NK-92 (cell line): ENCODE results near the gene PMM1.

Experiments used
- DNase-seq: peaks from one replicate; lab custom pipeline; 2025; ENCODE audit not compliant: unreplicated experiment; lab: John Stamatoyannopoulos, UW

The PMM1 gene

DNA sequence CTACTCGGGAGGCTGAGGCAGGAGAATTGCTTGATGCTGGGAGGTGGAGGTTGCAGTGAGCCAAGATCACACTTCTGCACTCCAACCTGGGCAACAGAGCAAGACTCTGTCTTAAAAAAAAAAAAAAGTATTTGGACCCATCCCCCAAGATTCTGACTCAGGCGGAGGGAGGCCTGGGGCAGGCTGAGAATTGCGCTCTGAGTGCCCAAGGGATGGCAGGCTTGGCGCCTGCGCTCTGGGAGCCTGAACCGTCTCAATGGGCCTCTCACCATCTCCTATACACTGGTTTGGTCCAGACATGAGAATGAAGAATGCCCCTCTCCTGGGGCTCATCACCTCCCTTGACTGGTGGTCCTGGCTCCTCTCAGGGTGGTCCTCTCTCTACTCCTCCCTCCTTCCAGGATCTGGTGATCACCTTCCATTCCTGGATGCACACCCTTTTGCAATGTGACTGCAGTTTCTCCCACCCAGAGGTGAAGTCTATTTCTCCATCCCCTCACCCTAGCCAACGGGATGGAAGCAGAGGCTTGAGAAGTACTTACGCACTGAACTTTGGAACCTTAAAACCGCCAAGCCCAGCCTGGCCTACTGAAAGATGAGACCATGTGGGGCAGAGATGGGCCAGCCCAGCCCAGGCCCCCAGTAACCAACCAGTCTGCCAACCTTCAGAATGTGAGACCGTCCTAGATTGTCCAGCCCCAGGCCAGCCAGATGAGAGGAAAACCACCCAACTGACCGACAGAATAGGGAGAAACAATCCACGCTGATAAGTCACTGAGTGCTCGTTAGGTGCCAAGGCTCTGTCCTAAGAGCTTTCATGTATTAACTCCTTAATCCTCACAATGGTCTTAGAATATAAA lies 50.3 kb downstream of the PMM1 start:
- DNase-seq = no peak

DNA sequence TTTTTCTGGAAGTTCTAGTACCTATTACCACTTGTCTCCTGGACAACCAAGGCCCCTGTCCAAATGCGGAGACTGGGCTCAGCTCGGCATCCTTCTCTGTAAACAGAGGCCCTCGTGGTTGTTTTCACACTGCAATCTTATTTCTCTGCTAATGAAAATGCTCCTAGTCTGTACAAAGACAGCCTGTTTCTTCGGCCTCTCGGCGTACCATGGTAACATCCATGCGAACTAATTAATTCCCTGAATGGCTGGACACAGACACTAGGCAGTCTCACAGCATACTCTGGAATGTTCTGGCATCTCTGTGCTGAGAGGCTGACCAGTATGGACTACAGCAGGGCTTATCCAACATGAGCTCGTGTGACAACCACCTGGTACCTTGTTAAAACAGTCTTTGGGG lies 51.1 kb downstream of the PMM1 start:
- DNase-seq = no peak

DNA sequence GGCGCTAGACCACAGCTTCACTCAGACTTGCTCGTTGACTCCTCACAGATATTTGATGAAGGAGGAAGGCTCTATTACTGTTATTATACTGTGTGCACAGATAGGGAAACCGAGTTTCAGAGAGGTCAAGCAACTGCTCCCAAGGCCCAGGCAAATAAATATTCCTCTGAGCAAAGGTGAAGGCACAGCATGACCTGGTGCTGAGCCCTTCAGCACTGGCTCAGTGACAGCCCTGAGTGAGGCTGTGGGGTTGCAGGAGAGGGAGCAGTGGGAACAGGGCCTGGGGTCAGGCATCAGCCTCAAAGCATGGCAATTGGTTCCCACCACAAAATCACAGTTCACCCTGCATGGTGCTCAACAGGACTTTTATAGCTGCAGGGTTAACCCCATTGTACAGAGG lies 52.4 kb downstream of the PMM1 start:
- DNase-seq = no peak

DNA sequence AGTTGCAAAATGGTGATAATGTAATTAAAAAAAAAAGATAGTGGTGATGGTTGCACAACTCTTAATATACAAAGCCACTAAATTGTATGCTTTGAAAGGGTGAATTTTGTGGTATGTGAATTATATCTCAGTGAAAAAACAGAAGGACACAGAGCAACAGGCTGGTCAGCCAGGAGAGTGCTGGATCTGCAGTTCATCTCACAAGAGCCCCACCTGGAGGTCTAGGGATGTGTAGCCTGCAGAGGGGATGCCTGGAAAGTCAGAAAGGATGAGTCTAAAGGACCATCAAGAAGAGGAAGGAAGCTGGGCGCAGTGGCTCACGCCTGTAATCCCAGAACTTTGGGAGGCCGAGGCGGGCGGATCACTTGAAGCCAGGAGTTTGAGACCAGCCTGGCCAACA lies 54.4 kb downstream of the PMM1 start:
- no peak for DNase-seq

DNA sequence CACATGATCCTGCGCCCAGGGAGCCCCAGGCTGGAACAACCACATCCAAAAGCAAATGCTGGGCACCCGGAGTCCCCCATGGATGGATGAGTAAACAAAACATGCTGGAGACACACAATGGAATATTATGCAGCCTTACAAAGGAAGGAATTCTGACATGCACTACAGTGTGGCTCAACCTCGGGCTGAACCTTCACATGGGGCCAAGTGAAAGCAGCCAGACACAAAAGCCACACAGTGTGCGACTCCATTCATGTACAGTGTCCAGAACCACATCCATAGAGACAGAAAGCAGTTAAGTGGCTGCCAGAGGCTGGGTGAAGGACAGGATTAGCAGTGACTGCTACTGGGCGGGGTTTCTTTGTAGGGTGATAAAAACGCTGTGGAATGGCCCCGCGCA lies 55.4 kb downstream of the PMM1 start:
- no peak for DNase-seq

DNA sequence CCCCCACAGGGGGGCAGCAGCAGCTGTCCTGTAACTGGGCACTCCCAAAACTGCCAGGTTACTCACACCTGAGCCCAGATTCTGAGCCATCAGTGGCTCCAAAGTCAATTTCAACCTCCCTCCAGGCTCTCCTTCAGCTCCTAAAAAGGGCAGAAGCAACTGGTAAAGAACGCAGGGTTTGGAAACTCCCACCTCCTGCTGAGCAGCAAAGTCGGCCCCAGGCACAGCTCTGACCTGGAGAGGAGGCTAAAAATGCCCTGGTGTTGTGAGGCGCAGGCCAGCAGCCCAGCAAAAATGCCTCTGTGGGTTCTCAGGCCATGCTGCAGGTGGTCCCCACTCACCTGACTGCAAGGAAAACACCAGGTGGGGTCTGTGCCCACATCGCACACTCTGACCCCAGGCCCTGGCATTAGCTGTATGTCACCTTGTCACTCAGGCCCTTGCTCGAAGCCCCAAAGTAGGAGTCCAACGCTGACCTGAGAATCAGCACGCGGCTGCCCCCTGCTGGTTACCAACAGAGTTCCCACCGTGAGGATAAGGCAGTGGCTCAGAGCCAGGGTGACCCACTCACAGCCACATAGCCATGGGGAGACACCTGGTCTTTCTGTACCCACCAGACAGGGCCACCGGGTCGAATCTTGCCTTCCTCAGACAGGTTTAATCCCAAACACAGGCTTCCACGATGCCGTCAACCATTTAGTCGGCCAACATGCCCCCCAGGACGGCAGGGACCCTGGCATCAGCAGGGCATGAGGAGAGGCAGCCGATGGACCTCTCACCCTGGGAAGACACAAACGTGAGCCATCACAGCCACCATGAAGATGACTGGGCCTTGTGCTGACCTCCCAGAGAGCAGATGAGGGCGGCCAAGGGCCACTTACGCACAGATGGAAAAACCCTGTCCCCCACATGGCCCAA lies 56.5 kb downstream of the PMM1 start:
- DNase-seq = no peak

DNA sequence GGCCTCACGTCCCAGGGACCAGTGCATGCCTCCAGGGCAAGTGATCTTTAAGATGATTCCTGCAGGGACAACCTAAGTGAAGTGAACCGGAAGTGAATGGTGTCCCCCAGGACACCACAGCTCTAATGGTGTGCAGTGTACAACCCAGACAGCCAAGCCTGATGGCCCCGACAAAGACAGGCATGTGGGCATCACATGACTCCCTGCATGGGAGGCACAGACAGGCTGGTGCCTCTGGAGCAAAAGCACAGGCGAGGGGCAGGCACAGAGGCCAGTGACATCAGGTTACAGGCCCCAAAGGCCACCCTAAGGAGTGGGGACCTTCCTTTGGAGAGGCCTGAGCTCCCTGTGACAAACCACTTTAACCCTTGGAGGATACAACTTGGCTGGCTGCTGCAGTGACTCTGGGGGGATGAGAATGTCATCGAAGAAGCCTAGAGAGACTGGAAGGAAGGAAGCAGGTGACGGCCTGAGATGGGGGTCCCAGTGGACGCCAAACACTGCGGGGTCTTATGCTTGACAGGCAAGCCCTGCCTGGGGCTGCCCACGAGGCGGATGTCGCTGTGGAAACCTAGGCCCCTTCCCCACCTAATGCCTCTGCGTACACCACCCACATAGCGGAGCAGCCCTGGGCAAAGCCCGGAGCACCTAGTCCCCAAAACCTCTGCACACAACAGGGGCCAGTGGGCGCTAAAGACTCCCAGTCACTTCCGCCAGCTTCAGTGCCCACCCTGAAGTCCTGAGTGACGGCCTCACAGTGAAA lies 57.7 kb downstream of the PMM1 start:
- DNase-seq = no peak

DNA sequence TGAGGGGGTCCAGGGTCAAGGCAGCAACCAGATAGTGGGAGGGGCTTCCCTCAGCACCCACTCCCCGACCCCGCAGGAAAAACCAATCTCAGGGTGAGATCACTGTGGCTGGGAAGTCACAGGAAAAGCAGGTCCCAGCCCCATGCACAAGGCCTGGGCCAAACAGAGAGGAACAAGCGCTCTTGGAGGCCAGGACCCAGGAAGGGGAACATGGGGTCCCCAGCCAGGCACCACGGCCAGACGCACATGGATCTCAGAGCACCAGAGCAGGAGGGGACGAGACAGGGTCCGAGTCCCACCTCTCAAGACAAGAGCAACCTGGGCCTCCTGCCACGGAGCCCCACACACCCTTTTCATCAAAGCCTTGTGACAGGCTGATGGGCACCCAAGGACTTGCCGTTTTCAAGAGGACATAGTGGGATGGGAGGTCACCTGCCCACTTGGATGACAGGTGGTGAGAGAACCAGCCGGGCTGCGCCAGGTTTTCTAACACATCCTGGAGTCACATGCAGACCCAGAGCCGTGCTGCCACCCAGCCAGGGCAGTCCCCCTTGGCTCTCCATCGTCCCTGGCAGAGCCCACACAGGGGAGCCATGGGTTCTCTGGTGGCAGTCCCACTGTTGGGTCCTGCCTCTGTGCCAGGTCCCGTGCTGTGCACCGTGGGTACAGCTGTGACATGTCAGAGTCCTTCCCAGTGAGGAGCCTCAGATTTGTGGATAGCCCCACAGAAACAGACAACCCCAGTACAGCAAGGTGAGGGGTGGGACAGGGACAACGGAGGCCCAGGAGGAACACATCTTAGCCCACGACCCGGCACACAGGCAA lies 58.5 kb downstream of the PMM1 start:
- DNase-seq = no peak

DNA sequence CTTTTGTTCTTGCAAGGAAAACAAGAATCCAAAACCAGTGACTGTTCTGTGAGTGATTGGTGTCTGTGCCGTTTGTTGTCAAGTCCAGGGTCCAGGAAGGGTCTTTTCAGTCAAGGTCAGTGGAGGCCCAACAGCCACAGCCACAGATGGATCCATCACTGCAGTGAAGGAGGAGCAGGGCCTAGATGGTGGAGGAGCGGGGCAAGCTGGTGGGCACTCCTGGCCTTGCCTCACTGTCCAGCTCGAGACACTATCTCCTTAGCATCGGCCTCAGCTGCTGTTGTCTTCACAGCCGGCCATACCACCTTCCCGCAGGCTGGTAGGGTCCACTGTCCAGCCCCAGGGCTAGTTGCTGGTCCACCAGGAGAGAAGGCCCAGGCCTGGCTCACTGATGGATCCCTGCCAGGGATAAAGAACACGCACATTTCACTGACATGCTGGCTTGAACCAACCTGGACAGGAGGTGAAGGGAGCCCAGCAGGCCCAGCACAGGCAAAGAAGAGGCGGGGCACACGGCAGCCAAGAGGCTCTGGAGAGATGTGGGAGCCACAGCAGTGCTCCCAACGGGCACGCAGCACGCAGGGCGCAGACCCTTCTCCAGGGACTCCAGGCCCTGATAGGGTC lies 60.6 kb downstream of the PMM1 start:
- no peak for DNase-seq

DNA sequence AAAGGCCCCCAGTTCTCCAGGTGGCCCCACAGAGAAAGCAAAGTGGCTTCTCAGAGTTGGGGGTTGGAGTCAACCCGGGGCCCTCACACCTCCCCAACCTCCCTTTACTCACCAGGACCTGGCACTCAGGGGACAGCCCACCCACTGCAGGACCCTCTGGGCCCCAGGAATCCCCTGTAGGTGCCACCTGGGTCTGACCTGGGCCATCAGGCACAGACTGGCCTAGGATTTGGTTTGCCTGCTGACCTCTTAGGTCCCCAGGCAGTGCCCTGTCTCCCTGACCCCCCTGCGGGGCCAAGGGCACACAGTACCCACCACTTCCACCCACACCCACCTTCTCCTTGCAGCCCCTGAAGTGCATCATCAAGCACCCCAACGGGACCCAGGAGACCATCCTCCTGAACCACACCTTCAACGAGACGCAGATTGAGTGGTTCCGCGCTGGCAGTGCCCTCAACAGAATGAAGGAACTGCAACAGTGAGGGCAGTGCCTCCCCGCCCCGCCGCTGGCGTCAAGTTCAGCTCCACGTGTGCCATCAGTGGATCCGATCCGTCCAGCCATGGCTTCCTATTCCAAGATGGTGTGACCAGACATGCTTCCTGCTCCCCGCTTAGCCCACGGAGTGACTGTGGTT lies 61.4 kb downstream of the PMM1 start:
- DNase-seq = no peak
